UCSD-AML1 (cell line): ENCODE data around the gene PRKN.
A peak's percentile ranks its signal among the peaks of the same experiment; 100 is the strongest.

Experiments
- DNase-seq: peaks from one replicate; lab custom pipeline; 2025; ENCODE audit not compliant: unreplicated experiment; lab: John Stamatoyannopoulos, UW

PRKN gene

DNA sequence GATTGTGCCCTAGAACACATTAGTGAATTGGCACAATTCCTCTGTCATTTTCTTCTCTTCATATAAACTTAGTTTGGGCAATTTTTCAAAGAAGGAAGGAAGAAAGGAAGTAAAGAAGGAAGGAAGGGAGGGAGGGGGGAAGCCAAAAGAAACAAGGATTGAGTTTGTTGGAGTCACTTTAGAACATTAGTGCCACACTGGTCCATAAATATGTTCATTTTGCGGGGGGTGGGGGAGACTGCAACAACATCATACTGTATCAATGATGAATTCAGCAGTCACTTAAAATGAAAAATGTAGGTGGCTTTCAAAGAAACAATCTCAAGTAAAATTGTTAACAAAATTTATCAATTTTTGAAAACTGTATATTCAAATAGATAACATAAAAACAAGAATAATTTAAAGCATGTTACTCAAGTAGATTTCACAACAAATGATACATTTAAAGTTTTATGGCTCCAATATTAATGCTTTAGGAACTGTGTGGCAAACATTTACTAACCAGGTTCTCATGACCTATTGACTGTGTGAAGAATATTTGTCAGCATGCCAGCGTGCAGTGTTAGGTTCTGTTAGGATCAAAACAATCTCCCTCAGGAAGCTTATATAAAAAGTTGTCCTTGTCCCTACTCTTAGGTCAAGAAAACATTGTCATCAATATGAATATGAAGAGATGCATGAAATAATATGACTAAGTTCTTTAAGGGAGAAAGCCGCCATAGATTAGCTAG, 1245.6 kb downstream of the PRKN start:
- DNase-seq, result no peak

DNA sequence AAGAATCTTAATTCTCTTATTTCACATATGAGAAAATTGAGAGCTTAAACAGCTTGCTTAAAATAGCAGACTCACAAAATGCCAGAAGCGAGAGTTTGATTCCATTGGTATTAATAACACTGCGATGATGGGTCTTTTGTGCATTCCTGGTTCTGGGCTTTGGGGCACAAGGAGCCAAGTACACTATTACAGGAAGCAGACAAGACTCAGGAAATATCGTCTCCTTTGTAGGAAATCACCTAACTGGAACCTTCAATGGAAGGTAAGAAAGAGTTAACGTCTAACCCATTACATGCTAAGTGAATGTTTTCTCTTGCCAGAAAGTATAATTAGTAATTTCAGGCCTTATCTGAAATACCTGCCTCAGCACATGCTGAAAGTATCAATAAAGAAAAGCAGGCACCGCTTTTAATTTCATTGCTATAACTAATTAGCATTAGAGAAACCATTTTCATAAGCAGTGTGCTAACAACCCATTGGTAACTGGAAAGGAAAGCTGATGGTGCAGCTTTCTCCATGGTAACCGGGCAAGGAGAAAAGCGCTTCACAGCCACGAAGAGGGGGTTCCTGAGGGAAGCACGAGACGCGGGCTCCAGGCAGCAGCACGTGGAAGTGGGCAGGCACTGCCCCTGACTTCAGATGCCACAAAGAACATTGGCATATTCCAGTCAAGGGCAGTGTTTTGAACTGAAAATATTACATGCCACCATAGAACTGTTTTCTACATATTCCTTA, 1247.0 kb downstream of the PRKN start:
- no peak for DNase-seq

DNA sequence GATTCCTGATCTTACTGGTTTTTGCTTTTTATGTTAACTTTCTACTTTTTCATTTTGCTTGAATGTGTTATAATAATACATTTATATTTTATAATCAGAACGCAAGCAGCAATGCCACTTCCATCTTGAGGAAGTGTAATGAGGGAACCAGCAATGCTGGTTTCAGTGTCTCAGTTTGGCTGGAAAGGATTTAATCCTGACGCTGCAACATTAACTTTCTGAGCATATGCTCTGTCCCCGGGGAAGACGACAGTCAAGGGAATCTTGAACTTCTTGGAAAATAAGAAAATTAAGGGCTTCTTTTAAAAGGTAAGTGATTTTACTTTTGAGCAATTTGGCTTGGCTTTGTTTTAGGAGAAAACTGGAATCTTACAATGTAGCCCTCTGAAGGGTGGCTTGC, 1248.2 kb downstream of the PRKN start:
- DNase-seq, result no peak

DNA sequence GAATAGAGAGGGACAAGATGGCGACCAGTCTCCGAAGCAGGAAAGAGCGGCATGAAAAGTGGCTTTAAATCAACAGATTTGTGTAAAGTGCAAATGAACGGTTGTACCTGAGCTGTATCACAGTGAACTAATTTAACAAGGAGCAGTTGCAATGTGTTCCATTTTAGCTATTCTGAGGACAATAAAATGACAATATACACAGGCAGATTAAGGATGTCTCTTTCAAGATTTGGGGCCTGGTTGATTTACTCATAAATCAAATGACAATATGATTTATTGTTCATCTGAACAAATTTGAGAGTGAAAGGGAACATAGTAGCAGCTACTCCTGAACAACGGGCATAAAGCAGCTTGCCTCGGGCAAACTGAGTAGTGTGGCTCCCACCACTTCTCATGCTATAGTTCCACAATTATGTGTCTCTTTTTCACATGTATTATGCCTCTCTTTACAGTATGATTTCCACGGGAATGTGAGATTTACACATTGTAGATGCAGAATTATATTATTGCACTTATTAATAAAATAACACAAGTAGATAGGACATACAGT, 1249.6 kb downstream of the PRKN start:
- no peak for DNase-seq

DNA sequence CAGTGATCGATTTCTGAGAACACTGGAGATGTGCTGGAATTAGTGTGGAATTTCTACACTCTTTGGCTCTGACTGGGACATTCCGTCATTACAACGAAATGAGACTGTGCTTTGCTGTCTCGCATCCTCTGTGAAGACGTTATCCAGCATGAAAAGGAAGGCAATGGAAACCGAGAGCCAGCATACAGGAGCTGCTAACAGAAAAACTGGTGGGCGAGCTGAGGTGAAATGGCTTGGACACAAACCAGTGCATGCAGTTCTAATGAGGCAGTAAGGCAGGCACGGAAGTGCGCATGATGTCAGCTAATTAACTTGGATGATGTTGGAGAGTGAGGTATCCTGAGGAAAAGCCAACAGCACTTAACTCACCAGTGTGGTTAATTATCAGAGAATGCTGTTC, 1250.9 kb downstream of the PRKN start:
- no peak for DNase-seq

DNA sequence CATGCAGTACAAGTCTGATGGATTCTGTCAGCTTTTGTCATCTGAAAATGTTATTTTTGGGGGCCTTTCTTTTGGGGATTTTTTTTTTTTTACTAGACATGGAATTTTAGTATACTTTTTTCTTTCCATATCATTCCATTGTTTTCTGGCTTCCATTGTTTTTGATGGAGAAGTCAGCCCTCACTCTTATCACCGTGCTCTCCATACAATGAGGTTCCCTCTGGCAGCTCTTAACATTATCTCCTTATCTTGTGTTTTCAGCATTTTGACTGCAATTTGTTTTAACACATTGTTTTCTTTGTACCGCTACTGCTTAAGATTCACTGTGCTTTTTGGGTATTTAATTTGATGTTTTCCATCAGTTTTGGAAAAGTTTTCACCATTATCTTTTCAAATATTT, 1262.2 kb downstream of the PRKN start:
- no peak for DNase-seq

DNA sequence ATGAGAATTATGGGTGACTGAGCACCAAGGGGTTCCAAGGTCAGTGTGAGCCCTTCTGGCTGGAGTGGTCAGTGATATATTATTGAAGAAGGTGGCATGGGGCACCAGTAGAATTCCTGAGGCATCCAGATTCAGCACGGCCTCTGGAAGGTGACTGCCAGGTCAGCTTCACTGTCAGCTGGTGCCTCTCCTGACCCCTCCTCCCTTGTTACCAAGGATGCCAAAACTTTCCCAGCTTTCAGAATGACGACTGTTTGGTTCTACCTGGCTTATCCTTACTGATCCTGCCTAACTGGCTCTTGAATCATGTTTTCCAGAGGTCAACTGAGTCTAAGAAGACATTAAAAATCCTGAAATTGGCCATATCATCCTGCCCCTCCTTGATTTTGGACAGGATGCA, 1264.5 kb downstream of the PRKN start:
- DNase-seq, result no peak

DNA sequence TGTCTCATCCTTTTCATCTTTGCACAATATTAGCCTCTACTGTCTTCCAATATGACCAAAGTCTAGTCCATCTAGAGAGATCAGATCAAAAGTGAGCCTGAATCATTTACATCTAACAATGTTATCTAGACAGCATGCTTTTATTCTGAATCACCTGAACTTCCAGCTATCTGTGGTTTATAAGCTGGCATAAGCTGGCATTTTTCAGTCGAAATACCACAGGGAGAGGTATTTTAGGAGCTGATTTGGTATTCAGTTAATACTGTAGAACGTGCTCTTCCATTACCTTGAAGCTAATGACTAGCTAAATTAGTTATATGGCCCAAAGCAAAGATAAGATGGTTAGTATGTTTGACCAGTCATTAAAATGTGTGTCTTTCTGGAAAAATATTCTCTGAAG, 1265.4 kb downstream of the PRKN start:
- no peak for DNase-seq

DNA sequence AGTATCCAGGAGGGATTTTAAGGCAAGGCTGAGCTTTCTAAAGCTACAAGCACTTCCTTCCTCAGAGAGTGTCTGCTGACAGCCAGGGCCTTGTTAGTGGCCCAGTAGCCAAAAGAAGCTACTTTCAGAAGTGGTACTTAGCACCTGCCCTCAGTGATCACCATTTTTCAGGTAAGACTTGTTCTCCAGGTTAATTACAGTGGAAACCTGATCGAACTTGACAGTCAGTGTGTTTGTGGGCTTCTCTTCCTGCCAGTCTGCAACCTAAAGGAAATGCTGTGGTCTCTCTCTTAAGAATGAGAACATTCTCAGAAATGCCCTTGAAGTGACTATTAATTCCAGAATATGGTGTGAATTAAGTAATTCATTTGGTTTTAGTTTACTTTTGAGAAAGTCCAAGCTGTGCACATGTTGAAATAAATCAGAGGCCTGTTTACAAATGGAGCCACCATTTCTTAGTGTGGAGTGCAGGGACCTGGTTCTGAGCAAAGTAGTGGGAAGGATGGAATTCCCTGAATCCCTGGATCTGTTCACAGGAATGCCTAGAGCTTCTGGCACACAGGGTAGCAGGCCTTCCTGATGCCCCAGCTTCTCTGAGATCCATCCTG, 1268.5 kb downstream of the PRKN start:
- no peak for DNase-seq

DNA sequence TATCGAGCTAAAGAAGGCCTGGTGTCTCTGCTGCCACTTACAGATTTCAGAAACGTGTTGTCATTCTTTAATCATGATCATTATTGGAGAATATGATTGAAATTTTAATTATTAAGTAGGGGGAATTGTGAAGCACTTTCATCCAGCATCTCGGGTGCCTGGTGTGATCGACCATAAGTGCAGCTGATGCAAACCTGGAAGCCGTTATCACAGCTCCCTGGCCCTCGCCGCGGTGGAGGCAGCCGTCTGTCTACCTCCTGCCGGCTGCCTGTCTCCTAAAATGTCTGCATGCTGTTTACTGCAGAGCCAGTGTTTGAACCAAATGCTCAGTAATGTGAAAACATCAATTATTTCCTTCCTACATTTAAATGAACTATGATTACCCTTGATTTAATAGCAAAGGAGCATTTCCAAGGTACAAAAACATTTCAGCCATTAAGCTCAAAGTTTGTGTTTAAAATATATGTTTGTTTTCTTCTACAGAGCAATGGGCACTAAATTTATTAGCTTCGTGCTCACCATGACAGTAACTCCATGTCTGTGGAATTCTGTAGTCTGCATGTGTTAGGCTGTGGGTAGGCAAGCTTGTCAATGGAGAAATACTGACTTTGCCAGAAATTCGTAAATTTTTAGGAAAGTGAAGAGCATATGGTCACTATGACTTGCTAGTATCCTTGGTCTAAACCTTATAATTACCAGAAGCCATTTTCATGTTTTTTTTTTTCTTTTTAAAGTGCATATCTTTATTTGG, 1269.2 kb downstream of the PRKN start:
- no peak for DNase-seq

DNA sequence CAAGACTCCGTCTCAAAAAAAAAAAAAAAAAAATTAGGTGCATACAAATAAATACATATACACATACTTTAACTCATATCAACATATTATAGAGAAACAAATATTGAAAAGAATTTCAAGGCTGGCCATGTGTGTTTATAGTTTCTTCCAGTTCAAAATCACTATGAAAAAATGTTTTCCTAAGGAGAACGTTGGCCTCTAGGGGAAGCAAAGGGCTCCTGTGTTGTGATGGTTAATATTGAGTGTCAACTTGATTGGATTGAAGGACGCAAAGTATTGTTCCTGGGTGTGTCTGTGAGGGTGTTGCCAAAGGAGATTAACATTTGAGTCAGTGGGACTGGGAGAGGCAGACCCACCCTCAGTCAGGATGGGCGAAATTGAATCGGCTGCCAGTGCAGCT, 1271.7 kb downstream of the PRKN start:
- DNase-seq, result no peak

DNA sequence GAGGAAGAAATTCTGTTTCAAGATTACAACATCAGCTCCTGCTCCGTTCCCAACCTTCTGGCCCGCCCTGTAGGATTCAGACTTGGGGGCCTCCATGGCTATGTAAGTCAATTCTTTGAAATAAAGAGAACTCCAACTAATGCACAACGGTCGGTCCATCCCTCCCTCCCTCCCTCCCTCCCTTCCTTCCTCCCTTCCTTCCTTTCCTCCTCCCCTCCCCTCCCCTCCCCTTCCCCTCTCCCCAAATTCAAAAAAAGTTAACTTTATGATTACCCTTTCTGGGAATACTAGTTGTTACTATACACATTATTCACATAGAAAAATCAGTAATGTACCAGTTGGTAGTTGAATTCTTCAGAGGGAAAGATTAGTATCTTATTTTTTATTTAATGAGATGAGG, 1274.0 kb downstream of the PRKN start:
- DNase-seq, result no peak

DNA sequence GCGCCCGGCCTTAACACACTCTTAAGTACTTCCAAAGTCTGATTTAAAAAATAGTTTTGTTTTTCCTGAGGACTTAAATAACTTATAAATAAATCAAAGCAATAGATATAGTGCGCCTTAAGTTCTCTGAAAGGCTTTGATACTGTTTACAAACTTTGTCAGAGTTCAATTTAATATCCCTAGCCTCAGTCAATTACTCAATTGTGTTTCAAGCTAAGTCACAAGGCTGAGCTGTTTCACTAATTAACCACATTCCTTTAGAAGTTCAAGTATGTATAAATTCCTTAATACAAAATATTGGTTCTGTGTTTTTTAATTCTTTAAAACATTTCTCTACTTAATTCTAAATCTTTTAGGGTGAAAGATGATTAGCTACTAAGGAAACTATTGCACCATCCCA, 1275.3 kb downstream of the PRKN start:
- no peak for DNase-seq

DNA sequence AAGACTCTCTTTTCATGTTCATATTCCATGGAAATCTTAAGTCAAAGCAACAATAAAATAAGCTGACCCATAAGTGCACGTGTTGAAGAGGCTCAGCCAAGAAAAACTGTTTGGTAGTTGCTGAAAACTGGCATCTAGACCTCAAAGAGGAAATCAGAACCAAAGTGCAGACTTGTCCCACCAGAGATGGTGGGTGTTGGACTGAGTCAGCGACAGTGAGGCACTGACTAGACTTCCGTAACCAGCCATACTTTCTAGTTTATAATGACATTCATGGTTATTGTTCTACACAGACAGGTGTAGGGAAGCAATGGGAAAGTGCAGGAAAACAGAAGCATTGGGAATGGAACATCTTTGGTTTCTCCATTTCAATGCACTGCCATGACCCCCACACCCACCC, 1278.0 kb downstream of the PRKN start:
- DNase-seq, result no peak

DNA sequence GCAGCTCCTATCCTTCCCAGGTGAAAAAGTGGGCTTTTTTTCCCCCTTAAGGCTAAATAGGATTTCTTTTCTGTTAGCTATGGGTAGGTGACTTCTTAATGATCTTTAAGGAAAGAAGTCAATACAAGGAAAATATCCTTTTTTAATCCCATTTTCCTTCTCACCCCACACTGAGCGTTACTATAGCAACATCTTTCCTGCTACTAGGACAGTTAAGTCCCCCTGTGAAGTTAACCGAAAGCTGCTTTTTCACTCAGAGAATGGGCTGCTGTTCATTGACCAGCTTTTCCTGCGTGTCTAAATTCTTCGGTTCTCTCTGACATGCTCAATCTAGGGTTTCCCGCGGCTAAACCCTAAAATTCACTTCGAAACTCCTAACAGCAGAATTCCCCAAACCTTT, 1280.6 kb downstream of the PRKN start:
- DNase-seq, result no peak

DNA sequence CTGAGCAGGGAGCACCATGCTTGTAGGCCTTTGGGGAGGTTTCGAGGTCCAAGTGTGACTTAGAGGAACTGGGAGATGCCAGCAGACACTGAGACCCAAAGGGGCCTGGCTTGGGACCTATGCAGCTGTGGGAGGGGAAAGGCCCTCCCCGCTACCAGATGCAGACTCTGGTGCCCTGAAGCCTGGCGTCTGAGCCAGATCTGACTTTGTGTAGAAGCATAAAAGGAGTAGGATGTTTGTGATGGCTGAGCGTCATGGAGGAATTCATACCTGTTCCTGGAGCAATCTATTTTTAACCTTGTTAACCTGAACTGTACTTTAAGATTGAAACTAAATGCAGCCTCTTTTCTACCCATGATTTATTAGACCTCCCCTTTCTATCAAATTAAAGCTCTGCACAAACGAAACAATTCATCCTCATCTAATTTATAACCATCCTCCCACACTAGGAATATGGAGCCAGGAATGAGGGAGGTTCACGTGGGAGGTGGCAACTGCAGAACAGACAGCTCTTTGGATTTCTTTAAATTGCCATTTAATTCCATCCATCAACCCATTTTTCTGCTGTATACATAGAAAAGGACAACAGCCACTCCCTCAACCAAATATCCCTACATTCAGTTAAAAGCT, 1281.2 kb downstream of the PRKN start:
- no peak for DNase-seq

DNA sequence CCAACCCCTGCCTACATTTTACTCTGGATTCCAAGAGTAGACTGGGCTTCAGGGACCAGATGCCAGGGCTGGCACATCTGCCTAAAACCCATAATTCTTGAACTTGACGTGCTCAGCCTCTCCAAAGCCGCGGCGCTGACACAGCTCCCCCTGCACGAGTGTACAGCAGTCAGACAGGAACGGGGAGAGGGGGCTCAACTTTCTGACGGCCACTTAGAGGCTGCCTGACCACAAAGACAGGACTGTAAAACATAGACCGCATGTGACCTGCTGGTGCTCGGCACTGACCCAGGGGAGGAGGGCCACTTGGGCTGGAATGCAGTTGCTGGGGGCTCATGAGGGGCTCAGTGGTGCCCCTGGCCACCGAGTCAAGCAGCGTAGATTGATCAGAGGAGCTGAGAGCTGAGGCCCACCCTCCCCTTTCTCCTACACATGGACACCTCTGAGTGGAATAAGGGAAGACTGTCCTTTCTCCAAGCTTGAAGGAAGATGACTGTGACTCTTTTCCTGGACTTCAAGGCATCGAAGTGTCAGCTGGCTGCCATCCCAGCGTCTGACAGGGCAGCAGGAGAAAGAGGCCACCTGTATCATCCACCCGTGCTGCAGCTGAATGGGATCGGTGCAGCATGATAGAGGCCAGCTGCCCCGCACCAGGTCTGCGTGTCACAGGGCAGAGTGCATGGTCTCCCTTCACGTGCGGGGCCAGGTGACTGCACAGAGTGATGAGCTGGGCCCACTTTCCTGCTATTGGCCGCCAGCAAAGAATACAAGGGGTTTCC, 1282.4 kb downstream of the PRKN start:
- no peak for DNase-seq

DNA sequence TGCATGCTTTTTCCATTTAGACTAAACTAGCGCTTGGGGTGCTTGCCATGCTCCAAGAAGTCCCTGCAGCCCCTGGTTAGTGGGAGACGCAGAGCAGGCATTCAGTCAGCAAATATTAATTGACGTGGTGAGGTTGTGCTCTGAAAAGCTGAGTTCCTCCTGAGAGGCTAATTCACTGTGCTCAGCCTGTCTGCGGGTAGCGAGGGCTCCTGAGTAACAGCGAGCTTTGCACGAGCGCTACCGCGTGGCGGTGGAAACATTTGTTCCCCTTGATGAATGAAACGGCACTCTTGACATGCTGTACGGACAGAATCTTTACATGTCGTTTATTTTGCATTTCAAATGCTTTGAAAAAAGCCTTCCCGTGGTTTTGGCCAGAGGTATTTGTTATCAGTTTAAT, 1283.1 kb downstream of the PRKN start:
- DNase-seq, result peak; percentile 20

DNA sequence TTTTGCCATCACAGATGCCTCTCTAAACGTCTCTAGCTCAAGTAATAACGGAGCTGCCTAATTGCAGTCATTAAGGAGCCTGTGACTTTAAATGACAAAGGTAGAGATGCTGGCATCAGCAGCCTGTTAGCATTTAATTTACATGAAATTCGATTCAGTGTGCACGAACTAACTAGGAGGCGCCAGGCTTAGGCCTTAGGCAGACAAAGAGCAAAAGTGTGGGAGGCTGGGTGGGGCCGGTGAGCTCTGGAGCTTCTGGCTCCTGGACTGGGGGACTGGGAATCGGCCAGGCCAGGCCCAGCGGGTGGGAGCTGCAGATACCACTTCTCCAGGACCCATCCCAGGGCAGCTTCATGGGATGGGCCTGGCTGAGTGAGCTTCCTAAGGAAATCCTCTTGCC, 1283.7 kb downstream of the PRKN start:
- DNase-seq, result no peak

DNA sequence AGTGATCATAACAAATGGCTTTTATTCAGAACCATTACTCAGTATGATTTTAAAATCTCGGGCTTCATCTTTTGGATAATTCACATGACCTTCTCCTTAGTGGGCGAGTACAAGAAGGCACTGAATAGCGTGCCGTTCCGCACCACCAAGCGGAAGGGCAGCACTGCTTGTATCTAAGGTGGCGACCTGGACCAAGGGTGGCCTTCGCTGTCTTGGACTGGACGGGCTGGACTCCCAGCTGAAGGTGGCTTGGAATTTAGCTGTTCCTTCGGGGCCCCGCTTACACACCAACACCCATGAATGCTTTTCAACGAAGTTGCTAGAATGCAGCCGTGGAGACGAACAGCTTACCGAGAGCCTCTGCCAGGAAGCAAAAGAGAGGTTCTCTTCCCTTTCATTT, 1285.1 kb downstream of the PRKN start:
- DNase-seq, result no peak
